Retinal pigment epithelial cell (primary cell): Measurements from ENCODE around the gene NTN1.

Experiments used
- DNase-seq: peaks from one replicate; pipeline ENCODE4 v3.0.0-alpha.2; 2010; ENCODE audit warnings: low read depth
- H3K4me3 ChIP-seq: 2 replicates; pipeline ENCODE4 v1.5.1; 2011; ENCODE audit warnings: mild to moderate bottlenecking, low read length, control low read depth, moderate library complexity
- CTCF ChIP-seq: conservative IDR thresholded peaks from 2 replicates; pipeline ENCODE4 v1.5.1; 2011; ENCODE audit warnings: low read depth, low read length, control low read depth, inconsistent platforms

Gene NTN1

GRCh38 chr17:9071016-9071415, 49.7 kb downstream of the NTN1 start:
- no peak for DNase-seq
- no peak overlapping the region for H3K4me3 ChIP-seq
- TF ChIP-seq CTCF = no peak

GRCh38 chr17:9071811-9072498, 50.6 kb downstream of the NTN1 start:
- DNase-seq = no peak
- TF ChIP-seq CTCF = no peak
- no peak overlapping the region for H3K4me3 ChIP-seq

- no peak overlapping the region for H3K4me3 ChIP-seq
- DNase-seq = no peak
- no peak for TF ChIP-seq CTCF
Observed at GRCh38 chr17:9072696-9073339, 51.5 kb downstream of the NTN1 start.

GRCh38 chr17:9074131-9074530, 52.8 kb downstream of the NTN1 start:
- no peak for TF ChIP-seq CTCF
- DNase-seq = no peak

GRCh38 chr17:9079461-9080103, 58.3 kb downstream of the NTN1 start:
- TF ChIP-seq CTCF = no peak
- no peak overlapping the region for H3K4me3 ChIP-seq
- no peak for DNase-seq

More at GRCh38 chr17:9074131-9074530, 52.8 kb downstream of the NTN1 start:
- no peak overlapping the region for H3K4me3 ChIP-seq

- H3K4me3 ChIP-seq = no peak overlapping the region
- TF ChIP-seq CTCF = no peak
- no peak for DNase-seq
Observed at GRCh38 chr17:9080296-9080914, 59.1 kb downstream of the NTN1 start.
